ENCODE measurements around the gene NUCKS1.
"Not testable (repeated sequence)": the region's sequence is repeated elsewhere in the genome, so short reads cannot be mapped to it uniquely, and the experiment has no call there.

Gene NUCKS1

GRCh38 chr1:205733438-205734175, 16.4 kb downstream of the NUCKS1 start:
- no peak for DNase-seq

GRCh38 chr1:205729945-205730610, 19.9 kb downstream of the NUCKS1 start:
- DNase-seq: no peak

- no peak for DNase-seq
These were observed 23.3 kb downstream of the NUCKS1 start for GRCh38 chr1:205726619-205727125.

- DNase-seq: no peak
These were observed 24.5 kb downstream of the NUCKS1 start for GRCh38 chr1:205725514-205725913.

- DNase-seq: not testable (repeated sequence)
These were observed 29.2 kb downstream of the NUCKS1 start for GRCh38 chr1:205720740-205721139.

GRCh38 chr1:205719762-205720161, 30.2 kb downstream of the NUCKS1 start:
- no peak for DNase-seq

GRCh38 chr1:205719015-205719414, 31.0 kb downstream of the NUCKS1 start:
- DNase-seq: no peak

- DNase-seq: no peak
These were observed 33.4 kb downstream of the NUCKS1 start for GRCh38 chr1:205716371-205717132.

- DNase-seq: no peak
These were observed 34.4 kb downstream of the NUCKS1 start for GRCh38 chr1:205715628-205716027.

GRCh38 chr1:205714906-205715246, 35.1 kb downstream of the NUCKS1 start:
- DNase-seq: no peak

- DNase-seq: peak in 12 of 51 donors; percentile 5 to 38 (median 9)
These were observed 35.6 kb downstream of the NUCKS1 start for GRCh38 chr1:205714190-205714905.

GRCh38 chr1:205711105-205712048, 38.6 kb downstream of the NUCKS1 start:
- peak in 26 of 51 donors; percentile 2 to 81 (median 53) for DNase-seq

- DNase-seq: no peak
These were observed 39.5 kb downstream of the NUCKS1 start for GRCh38 chr1:205710201-205711062.

- DNase-seq: no peak
These were observed 40.3 kb downstream of the NUCKS1 start for GRCh38 chr1:205709640-205710039.

GRCh38 chr1:205709059-205709398, 41.0 kb downstream of the NUCKS1 start:
- no peak for DNase-seq

- DNase-seq: no peak
These were observed 43.1 kb downstream of the NUCKS1 start for GRCh38 chr1:205706601-205707502.

GRCh38 chr1:205704903-205705302, 45.1 kb downstream of the NUCKS1 start:
- no peak for DNase-seq

GRCh38 chr1:205703072-205703471, 46.9 kb downstream of the NUCKS1 start:
- DNase-seq: no peak

Measured in hypothalamus (tissue), 51 donors.